Stimulated activated naive CD8-positive, alpha-beta T cell treated with anti-CD3 and anti-CD28 coated beads, Interleukin-15, Interleukin-2, amounts not matched to agents 100 U/mL and 50 U/mL, for 24 hours (primary cell): ENCODE data around the gene KLHDC8A.
"Not testable (repeated sequence)": the region's sequence is repeated elsewhere in the genome, so short reads cannot be mapped to it uniquely, and the experiment has no call there.

Experiments used
- ATAC-seq: fragments of 150-1000 bp; cut with Tn5 transposase; one replicate; pipeline ENCODE4 v1.10.0; 2021
- DNase-seq: peaks from one replicate; pipeline ENCODE4 v3.0.0; 2021

Gene KLHDC8A

GRCh38 chr1:205356440-205357139, at the start of gene KLHDC8A:
KLHDC8A (minus strand) TSS chr1:205356922; CDS start chr1:205343604, 13,318 bp downstream.
- ATAC-seq = no peak
- DNase-seq = no peak

DNA sequence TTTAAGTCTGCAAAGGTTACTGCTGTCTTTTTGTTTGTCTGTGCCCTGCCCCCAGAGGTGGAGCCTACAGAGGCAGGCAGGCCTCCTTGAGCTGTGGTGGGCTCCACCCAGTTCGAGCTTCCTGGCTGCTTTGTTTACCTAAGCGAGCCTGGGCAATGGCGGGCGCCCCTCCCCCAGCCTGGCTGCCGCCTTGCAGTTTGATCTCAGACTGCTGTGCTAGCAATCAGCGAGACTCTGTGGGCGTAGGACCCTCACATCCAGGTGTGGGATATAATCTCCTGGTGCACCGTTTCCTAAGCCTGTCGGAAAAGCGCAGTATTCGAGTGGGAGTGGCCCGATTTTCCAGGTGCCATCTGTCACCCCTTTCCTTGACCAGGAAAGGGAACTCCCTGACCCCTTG, 49.5 kb upstream of the KLHDC8A start:
- DNase-seq, ATAC-seq: not testable (repeated sequence)

DNA sequence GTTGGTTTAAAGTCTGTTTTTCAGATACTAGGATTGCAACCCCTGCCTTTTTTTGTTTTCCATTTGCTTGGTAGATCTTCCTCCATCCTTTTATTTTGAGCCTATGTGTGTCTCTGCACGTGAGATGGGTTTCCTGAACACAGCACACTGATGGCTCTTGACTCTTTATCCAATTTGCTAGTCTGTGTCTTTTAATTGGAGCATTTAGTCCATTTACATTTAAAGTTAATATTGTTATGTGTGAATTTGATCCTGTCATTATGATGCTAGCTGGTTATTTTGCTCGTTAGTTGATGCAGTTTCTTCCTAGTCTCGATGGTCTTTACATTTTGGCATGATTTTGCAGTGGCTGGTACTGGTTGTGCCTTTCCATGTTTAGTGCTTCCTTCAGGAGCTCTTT, 47.8 kb upstream of the KLHDC8A start:
- not testable (repeated sequence) for ATAC-seq, DNase-seq

DNA sequence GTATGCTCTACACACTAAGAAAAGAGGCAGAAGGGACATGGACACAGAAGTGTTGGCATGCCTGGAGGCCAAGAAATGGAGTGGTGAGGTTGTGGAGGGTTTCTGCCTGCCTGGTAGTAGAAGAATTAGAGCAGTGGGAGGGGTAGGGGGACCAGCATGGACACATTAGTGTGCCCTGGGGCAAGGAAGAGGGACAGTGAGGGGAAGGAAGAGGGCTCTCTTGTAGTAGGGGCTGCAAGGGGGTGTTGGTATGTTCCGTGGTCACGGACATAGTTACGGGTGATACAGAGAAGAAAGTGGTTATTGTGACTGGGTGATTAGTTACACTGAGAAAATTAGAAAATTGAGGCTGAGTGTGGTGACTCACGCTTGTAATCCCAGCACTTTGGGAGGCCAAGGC, 41.9 kb upstream of the KLHDC8A start:
- DNase-seq (no peak), ATAC-seq (no peak)

GRCh38 chr1:205396967-205397616, 40.4 kb upstream of the KLHDC8A start:
- ATAC-seq (peak; percentile 43), DNase-seq (peak; percentile 6)

DNA sequence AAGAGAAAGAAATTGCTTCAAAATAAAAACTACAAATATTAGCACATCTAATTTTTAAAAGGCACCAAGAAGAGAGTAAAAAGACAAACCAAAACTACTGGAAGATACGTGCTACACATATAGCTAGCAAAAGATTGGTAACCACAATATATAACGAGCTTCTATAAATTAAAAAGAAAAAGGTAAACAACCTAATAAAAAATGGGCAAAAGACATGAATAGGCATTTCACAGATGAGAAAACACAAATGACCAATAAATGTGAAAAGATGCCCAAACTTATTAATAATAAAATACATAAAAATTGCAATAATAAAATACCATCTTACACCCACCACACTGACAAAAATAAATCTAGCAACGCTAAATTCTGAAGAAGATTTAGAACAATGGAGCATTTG, 38.9 kb upstream of the KLHDC8A start:
- ATAC-seq = no peak
- no peak for DNase-seq

GRCh38 chr1:205392650-205393049, 35.9 kb upstream of the KLHDC8A start:
- ATAC-seq (no peak), DNase-seq (no peak)

DNA sequence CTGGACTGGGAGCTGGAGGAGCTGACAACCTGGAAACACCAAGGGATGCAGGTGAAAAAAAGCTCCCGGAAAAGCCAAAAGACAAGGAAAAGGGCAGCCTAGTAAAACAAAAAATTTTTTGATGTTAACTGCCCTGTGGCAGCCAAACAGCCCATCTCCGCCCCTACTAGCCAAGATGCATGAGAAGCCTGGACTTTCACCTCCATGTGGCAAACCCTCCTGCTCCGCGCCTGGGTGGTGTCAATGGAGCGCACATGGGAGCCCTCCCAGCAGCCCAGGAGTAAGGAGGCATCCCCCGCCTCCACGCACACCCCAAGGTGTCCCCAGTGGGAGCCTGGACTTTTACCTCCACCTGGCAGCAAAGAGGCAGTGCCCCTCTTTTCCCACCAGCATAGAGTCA, 34.7 kb upstream of the KLHDC8A start:
- ATAC-seq (no peak), DNase-seq (no peak)

DNA sequence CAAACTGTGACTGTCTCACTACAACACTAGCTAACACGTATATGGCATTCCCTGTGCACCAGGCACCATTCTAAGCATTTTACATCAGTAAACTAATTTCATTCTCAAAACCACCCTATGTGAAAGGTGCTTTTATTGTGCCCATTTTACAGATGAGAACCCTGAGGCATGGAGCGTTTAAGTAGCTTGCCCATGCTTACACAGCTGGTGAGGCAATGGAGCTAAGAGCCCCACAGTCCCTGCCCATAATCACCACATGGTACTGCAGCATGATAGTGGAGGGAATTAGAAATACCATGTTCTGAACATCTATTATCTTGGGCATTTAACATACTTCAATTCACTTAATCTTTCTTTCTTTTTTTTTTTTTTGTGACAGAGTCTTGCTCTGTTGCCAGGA, 31.1 kb upstream of the KLHDC8A start:
- DNase-seq = no peak
- no peak for ATAC-seq

GRCh38 chr1:205382990-205383389, 26.3 kb upstream of the KLHDC8A start:
- DNase-seq, ATAC-seq: not testable (repeated sequence)

GRCh38 chr1:205382561-205382960, 25.8 kb upstream of the KLHDC8A start:
- DNase-seq (no peak), ATAC-seq (no peak)

- DNase-seq (no peak), ATAC-seq (no peak)
Observed at GRCh38 chr1:205381305-205381704, 24.6 kb upstream of the KLHDC8A start.

DNA sequence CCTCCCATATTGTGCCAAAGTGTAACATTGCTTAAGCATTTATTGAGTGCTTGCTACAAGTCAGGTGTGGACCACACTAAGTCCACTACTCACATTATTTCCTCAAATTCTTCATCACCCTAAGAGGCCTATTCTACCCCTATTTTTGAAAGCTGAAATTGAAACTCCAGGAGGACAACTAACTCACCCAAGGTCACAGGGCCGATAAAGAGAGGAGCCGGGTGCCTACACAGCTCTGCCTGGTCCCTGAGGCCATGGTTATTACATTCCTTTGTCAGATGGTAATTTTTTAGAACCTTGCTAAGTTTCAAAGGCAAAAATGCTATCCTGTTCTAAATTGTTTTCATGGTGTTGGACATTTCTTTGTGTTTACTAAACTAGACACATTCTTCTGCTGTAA, 24.2 kb upstream of the KLHDC8A start:
- no peak for DNase-seq
- no peak for ATAC-seq

- ATAC-seq (no peak), DNase-seq (no peak)
Observed at GRCh38 chr1:205379056-205379455, 22.3 kb upstream of the KLHDC8A start.

GRCh38 chr1:205377355-205377754, 20.6 kb upstream of the KLHDC8A start:
- ATAC-seq (no peak), DNase-seq (no peak)

DNA sequence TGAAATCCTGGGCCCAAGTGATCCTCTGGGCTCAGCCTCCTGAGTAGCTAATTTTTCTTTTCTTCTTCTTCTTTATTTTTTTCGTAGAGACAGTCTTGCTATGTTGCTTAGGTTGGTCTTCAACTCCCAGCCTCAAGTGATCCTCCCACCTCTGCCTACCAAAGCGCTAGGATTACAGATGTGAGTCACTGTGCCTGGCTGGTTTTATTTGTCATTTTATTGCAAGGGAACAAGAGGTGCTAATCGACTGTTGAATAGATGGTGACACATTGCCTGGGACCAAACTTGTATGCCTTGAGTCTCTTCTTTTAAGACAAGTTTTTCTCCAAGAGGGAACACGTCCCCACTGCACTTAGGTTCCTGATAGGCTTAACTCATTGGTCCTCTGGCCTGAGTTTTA, 20.0 kb upstream of the KLHDC8A start:
- no peak for DNase-seq
- no peak for ATAC-seq

DNA sequence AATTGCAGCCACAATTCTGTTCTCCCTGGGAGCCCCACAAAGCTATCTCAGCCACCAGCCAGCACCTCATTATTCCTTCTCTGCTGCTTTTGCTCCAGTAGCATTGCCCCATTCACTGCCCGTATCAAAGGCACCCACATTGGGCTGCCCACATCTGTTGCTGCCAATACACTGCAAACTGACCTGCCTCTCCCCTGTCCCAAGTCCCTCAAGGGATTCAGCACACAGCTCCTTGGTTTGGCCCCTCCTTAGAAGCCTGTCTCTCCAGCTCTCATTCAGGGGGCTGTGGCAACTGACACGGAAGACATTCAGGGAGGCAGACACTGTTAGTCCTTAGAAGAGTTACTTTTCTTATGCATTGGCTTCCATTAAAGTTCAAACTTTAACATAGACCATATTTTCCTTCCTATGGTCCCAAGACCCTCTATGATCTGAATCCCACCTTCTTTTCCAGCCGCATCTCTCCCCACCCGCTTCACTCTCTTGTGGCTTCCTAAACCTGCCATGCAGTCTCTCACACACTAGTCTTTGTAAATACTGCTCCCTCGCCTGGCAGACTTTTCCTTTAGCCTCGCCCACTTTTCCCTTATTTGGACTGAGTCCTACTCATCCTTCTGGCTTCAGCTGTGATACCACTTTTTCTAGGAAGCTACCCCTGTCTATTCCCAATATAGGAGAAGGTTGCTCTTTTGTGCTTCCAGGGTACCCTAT, 19.3 kb upstream of the KLHDC8A start:
- DNase-seq (no peak), ATAC-seq (no peak)

GRCh38 chr1:205374210-205375078, 17.7 kb upstream of the KLHDC8A start:
- DNase-seq (no peak), ATAC-seq (peak; percentile 43)

DNA sequence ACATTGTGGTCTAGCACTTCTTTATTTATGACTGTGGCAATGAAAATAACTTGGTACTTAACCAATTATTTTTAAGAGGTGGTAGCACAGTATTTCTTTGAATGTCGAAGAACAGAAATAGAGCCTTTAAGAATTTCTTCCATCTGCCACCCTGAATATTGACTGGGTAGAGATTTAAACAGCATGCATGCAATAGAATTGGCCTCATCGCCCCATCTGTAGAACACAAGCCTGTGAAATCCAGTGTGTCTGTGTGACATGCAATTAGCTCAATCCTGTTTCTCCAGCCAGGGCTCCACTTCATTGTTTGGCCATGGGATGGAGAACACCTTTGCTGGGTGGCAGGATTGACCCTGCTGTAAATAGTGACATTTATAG, 17.1 kb upstream of the KLHDC8A start:
- DNase-seq = no peak
- ATAC-seq = no peak

- ATAC-seq = no peak
- DNase-seq = no peak
Observed at GRCh38 chr1:205373022-205373797, 16.5 kb upstream of the KLHDC8A start.

DNA sequence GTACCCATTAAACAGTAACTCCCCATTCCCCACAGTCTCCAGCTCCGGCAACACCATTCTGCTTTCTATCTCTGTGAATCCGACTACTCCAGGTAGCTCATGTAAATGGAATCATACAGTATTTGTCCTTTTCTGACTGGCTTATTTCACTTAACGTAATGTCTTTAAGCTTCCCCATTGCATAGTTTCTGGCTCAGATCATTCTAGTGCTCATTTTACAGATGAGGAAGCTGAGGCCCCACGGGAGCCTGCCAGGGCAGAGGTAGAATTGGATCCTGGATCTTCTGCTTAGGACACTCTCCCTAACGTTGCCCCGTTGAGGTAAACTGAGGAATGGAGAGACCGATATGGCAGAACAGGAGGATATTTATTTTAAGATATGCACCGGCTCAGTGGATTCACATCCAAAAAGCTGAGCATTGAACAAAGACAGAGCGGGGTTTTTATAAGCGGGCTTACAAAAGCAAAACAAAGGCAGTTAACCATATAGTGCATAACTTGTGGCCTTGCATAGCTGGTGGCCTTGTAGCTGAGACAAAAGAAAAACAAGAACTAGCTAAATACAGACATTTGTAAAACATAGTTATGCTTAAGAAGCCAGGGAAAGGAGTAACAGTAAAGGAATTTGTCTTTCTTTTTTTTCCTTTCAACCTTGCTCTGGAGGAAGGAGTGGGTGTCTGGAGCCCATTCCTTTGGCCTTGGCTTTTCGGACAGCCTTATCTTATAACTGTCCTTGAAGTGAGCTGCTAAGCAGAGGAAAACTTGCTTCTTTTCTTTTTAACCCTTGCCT, 15.3 kb upstream of the KLHDC8A start:
- DNase-seq (no peak), ATAC-seq (no peak)
